SH-SY5Y (cell line): ENCODE results near the gene CASP9.

Source experiments
- GATA2 ChIP-seq: IDR thresholded peaks from 2 replicates; pipeline ENCODE4 v1.6.1; 2011; ENCODE audit warnings: mild to moderate bottlenecking, low read depth, low read length
- GATA3 ChIP-seq: IDR thresholded peaks from 2 replicates; pipeline ENCODE4 v1.6.1; 2011; ENCODE audit warnings: low read depth, mild to moderate bottlenecking, low read length, moderate library complexity

DNA sequence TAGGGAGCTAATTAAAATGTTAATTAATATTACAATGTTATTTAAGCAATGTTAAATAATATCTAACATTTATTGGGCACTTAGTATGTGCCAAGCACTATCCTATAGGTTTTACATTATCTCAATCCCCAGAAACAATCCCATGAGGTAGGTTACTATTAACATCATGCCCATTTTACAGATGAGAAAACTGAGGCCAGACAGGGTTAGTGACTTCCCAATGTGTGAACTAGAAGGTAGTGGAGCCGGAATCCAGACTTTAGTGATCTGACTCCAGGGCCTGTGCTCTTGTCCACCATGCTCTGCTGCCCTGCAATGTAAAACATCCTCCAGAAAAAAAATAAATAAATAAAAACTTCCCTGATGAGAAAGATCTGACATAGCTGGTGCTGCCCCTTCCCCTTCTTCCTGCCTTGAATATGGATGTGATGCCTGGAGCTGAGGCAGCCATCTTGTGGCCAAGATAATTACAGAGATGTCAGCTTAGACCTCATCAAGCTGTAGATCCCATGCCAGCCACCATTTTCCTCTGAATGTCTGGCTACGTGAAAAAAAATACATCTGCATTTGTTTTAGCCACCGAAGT is 75.0 kb downstream of the CASP9 start:
- TF ChIP-seq GATA3 (no peak), GATA2 (no peak)
